Measurements from ENCODE around the gene RAD52.

The RAD52 gene

GRCh38 chr12:868722-869121, 80.8 kb downstream of the RAD52 start:
- no peak for DNase-seq (ENCODE audit: low read depth in 2 of 2)

- no peak for DNase-seq (ENCODE audit: low read depth in 2 of 2)
Observed at GRCh38 chr12:867905-868304, 81.6 kb downstream of the RAD52 start.

GRCh38 chr12:865614-866013, 83.9 kb downstream of the RAD52 start:
- no peak for DNase-seq (ENCODE audit: low read depth in 2 of 2)

- no peak for DNase-seq (ENCODE audit: low read depth in 2 of 2)
Observed at GRCh38 chr12:863285-863684, 86.2 kb downstream of the RAD52 start.

- no peak for DNase-seq (ENCODE audit: low read depth in 2 of 2)
Observed at GRCh38 chr12:862303-862911, 87.1 kb downstream of the RAD52 start.
